Upper lobe of right lung (tissue), 1 donor: ENCODE data around the gene CCDC83. TPM values are rescaled to one million over a fixed set of nuclear protein-coding genes. Genes with fewer than 3 reads are reported as not detected.
"Not testable (repeated sequence)": the region's sequence is repeated elsewhere in the genome, so short reads cannot be mapped to it uniquely, and the experiment has no call there.

Experiments used
- ATAC-seq: fragments of 200-7000 bp; cut with Tn5 transposase; one replicate; pipeline ENCODE4 v1.9.1; 2020; ENCODE audit warnings: mild to moderate bottlenecking, moderate library complexity
- DNase-seq: peaks from one replicate; pipeline ENCODE4 v3.0.0-alpha.2; 2020
- H3K27ac ChIP-seq: fragments of 200-600 bp; one replicate; pipeline ENCODE4 v1.8.0; 2022
- H3K27me3 ChIP-seq: fragments of 200-600 bp; one replicate; pipeline ENCODE4 v1.8.0; 2022; ENCODE audit warnings: mild to moderate bottlenecking
- H3K36me3 ChIP-seq: fragments of 200-600 bp; one replicate; pipeline ENCODE4 v1.8.0; 2022
- H3K4me1 ChIP-seq: fragments of 200-600 bp; one replicate; pipeline ENCODE4 v1.8.0; 2022
- H3K4me3 ChIP-seq: fragments of 200-600 bp; one replicate; pipeline ENCODE4 v1.8.0; 2022; ENCODE audit warnings: mild to moderate bottlenecking
- H3K9me3 ChIP-seq: fragments of 200-600 bp; one replicate; pipeline ENCODE4 v1.8.0; 2022
- intact Hi-C: fragments of 100-400 bp; cut with DNase I; formaldehyde crosslinking; loops from one replicate; pipeline ENCODE4 v1.11.0; 2022
- total RNA-seq: library from RNA; stranded (reverse); fragmentation: NEBNext Ultra II Directional; extraction: Animal tissue kit (Norgen Biotek cat#: 25700); gene quantifications from one replicate; pipeline ENCODE4 v1.2.1, GENCODE V29; 2021
- TF ChIP-seq, protein P1 (sequence below): fragments of 200-600 bp; IDR thresholded peaks from one replicate; pipeline ENCODE4 v1.8.0; 2022; ENCODE audit warnings: antibody characterized with exemption
- donor health status: DM: no; HTN: yes; CAD: no; lungs with severe emphysema.

The CCDC83 gene
- total RNA-seq, 1 donor from 2014 or later: not detected

- Histone ChIP-seq H3K27me3 (no peaks in the 10 kb centered on the region), H3K4me1 (no peaks in the 10 kb centered on the region), H3K27ac (no peak overlapping the region), H3K4me3 (no peak overlapping the region), H3K9me3 (no peaks in the 10 kb centered on the region), H3K36me3 (no peaks in the 10 kb centered on the region)
- TF ChIP-seq, protein P1, sequence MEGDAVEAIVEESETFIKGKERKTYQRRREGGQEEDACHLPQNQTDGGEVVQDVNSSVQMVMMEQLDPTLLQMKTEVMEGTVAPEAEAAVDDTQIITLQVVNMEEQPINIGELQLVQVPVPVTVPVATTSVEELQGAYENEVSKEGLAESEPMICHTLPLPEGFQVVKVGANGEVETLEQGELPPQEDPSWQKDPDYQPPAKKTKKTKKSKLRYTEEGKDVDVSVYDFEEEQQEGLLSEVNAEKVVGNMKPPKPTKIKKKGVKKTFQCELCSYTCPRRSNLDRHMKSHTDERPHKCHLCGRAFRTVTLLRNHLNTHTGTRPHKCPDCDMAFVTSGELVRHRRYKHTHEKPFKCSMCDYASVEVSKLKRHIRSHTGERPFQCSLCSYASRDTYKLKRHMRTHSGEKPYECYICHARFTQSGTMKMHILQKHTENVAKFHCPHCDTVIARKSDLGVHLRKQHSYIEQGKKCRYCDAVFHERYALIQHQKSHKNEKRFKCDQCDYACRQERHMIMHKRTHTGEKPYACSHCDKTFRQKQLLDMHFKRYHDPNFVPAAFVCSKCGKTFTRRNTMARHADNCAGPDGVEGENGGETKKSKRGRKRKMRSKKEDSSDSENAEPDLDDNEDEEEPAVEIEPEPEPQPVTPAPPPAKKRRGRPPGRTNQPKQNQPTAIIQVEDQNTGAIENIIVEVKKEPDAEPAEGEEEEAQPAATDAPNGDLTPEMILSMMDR: no peak
- DNase-seq (no peak), ATAC-seq (no peak)
- intact Hi-C loops: no loop called here
Measured at GRCh38 chr11:85918910-85919794, 64.0 kb downstream of the CCDC83 start.

- Histone ChIP-seq H3K36me3 (no peaks in the 10 kb centered on the region), H3K27ac (no peak overlapping the region), H3K9me3 (no peaks in the 10 kb centered on the region), H3K4me1 (no peaks in the 10 kb centered on the region), H3K27me3 (no peaks in the 10 kb centered on the region), H3K4me3 (no peak overlapping the region)
- intact Hi-C loops: no loop called here
- DNase-seq (no peak), ATAC-seq (no peak)
- TF ChIP-seq, protein P1: no peak
Measured at GRCh38 chr11:85922367-85922766, 67.2 kb downstream of the CCDC83 start.

- no peak for ATAC-seq
- intact Hi-C loops: no loop called here
- TF ChIP-seq, protein P1: no peak
- Histone ChIP-seq H3K4me3 (no peak overlapping the region), H3K27ac (no peak overlapping the region), H3K4me1 (no peaks in the 10 kb centered on the region), H3K9me3 (no peaks in the 10 kb centered on the region), H3K36me3 (no peaks in the 10 kb centered on the region), H3K27me3 (no peaks in the 10 kb centered on the region)
- no peak for DNase-seq
Measured at GRCh38 chr11:85923455-85923854, 68.3 kb downstream of the CCDC83 start.

GRCh38 chr11:85926653-85927214 is 71.6 kb downstream of the CCDC83 start:
- ATAC-seq, intact Hi-C loops, H3K9me3 ChIP-seq, H3K36me3 ChIP-seq, H3K27me3 ChIP-seq, H3K27ac ChIP-seq, H3K4me3 ChIP-seq, H3K4me1 ChIP-seq, DNase-seq: not testable (repeated sequence)

- no peaks in the 10 kb centered on the region for H3K27me3 ChIP-seq
- H3K27ac ChIP-seq: no peak overlapping the region
- DNase-seq (no peak), ATAC-seq (no peak)
- H3K4me1 ChIP-seq: no peaks in the 10 kb centered on the region
- no peak overlapping the region for H3K4me3 ChIP-seq
- intact Hi-C loops: no loop called here
- peaks cover 6% of the 10 kb centered on the region for H3K9me3 ChIP-seq
- H3K36me3 ChIP-seq: no peaks in the 10 kb centered on the region
- TF ChIP-seq, protein P1: no peak
Measured at GRCh38 chr11:85930879-85931366, 75.7 kb downstream of the CCDC83 start.

DNA sequence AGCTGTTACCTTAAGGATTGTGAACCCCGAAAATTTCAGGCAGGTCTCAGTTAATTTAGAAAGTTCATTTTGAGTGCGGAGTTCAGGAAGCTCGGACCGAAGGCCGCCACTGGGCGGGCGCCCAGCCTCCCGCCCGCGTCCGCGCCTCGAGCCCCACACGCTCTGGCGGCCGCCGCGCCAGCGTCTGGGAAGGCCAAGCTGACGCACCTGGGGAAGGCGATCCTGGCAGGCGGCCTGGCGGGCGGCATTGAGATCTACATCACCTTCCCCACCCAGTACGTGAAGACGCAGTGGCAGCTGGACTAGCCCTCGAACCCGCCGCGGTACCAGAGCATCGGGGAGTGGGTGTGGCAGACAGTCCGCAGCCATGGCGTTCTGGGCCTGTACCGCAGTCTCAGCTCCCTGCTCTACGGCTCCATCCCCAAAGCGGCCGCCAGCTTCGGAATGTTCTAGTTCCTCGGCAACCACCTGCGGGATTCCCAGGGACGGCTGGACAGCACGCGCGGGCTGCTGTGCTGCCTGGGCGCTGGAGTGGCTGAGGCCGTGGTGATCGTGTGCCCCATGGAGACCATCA is 79.5 kb downstream of the CCDC83 start:
- no peak overlapping the region for H3K4me3 ChIP-seq
- H3K36me3 ChIP-seq: no peaks in the 10 kb centered on the region
- no peaks in the 10 kb centered on the region for H3K27me3 ChIP-seq
- TF ChIP-seq, protein P1: no peak
- no peaks in the 10 kb centered on the region for H3K4me1 ChIP-seq
- DNase-seq (no peak), ATAC-seq (no peak)
- H3K27ac ChIP-seq: no peak overlapping the region
- intact Hi-C loops: no loop called here
- no peaks in the 10 kb centered on the region for H3K9me3 ChIP-seq
